SK-N-SH treated with all-trans-retinoic acid at 6 μM for 48 hours (cell line): ENCODE data around the gene SLC17A9.
A peak's percentile ranks its signal among the peaks of the same experiment; 100 is the strongest.

Source experiments
- ATAC-seq: fragments of 200-7000 bp; cut with Tn5 transposase; 3 replicates; pipeline ENCODE4 v1.9.1; 2020; ENCODE audit warnings: mild to moderate bottlenecking, moderate library complexity
- ARNTL ChIP-seq: fragments of 450-650 bp; formaldehyde crosslinking; IDR thresholded peaks from 2 replicates; pipeline ENCODE4 v1.5.0; 2020; ENCODE audit warnings: low read depth, mild to moderate bottlenecking, moderate library complexity, borderline replicate concordance
- BACH2 ChIP-seq: fragments of 250-450 bp; sonication (Bioruptor Pico); IDR thresholded peaks from 2 replicates; pipeline ENCODE4 v1.9.0; 2021; ENCODE audit warnings: mild to moderate bottlenecking, borderline replicate concordance
- CREB5 ChIP-seq: fragments of 250-450 bp; sonication (Bioruptor Pico); IDR thresholded peaks from 2 replicates; pipeline ENCODE4 v1.5.1; 2020; ENCODE audit warnings: low read depth, mild to moderate bottlenecking, moderate library complexity
- ESRRG ChIP-seq: fragments of 250-450 bp; sonication (Bioruptor Pico); IDR thresholded peaks from 2 replicates; pipeline ENCODE4 v1.6.1; 2021; ENCODE audit warnings: mild to moderate bottlenecking
- GLIS3 ChIP-seq: fragments of 250-450 bp; sonication (Bioruptor Pico); IDR thresholded peaks from 2 replicates; pipeline ENCODE4 v1.5.0; 2020; ENCODE audit warnings: mild to moderate bottlenecking, moderate library complexity
- OSR1 ChIP-seq: fragments of 250-450 bp; sonication (Bioruptor Pico); IDR thresholded peaks from 2 replicates; pipeline ENCODE4 v1.8.0; 2022; ENCODE audit warnings: moderate library complexity, mild to moderate bottlenecking, inconsistent platforms
- PATZ1 ChIP-seq: fragments of 250-450 bp; sonication (Bioruptor Pico); IDR thresholded peaks from 2 replicates; pipeline ENCODE4 v1.8.0; 2020; ENCODE audit warnings: mild to moderate bottlenecking, moderate library complexity, borderline replicate concordance
- PPARA ChIP-seq: fragments of 250-450 bp; sonication (Bioruptor Pico); IDR thresholded peaks from 2 replicates; pipeline ENCODE4 v1.5.0; 2020; ENCODE audit warnings: mild to moderate bottlenecking, borderline replicate concordance
- RARB ChIP-seq: fragments of 250-450 bp; sonication (Bioruptor Pico); IDR thresholded peaks from 2 replicates; pipeline ENCODE4 v1.8.0; 2021; ENCODE audit warnings: mild to moderate bottlenecking, moderate library complexity
- SNAI2 ChIP-seq: fragments of 250-450 bp; sonication (Bioruptor Pico); IDR thresholded peaks from 2 replicates; pipeline ENCODE4 v1.5.0; 2020; ENCODE audit warnings: mild to moderate bottlenecking, moderate library complexity
- TCF4 ChIP-seq: fragments of 250-450 bp; sonication (Bioruptor Pico); IDR thresholded peaks from 2 replicates; pipeline ENCODE4 v1.8.0; 2021; ENCODE audit warnings: mild to moderate bottlenecking, moderate library complexity, borderline replicate concordance
- TSHZ2 ChIP-seq: fragments of 250-450 bp; sonication (Bioruptor Pico); IDR thresholded peaks from 2 replicates; pipeline ENCODE4 v1.5.0; 2020; ENCODE audit warnings: mild to moderate bottlenecking, moderate library complexity
- ZFP3 ChIP-seq: fragments of 250-450 bp; sonication (Bioruptor Pico); IDR thresholded peaks from 2 replicates; pipeline ENCODE4 v1.5.0; 2020; ENCODE audit warnings: mild to moderate bottlenecking, moderate library complexity
- ZFP30 ChIP-seq: fragments of 450-650 bp; formaldehyde crosslinking; IDR thresholded peaks from 2 replicates; pipeline ENCODE4 v1.5.0; 2022; ENCODE audit warnings: mild to moderate bottlenecking, moderate library complexity
- ZNF565 ChIP-seq: fragments of 450-650 bp; formaldehyde crosslinking; conservative IDR thresholded peaks from 2 replicates; pipeline ENCODE4 v1.5.0; 2020; ENCODE audit warnings: low read depth, mild to moderate bottlenecking, moderate library complexity
- ZNF70 ChIP-seq: fragments of 450-650 bp; formaldehyde crosslinking; IDR thresholded peaks from 2 replicates; pipeline ENCODE4 v1.5.0; 2020; ENCODE audit warnings: mild to moderate bottlenecking, moderate library complexity
- ZNF8 ChIP-seq: fragments of 450-650 bp; formaldehyde crosslinking; IDR thresholded peaks from 2 replicates; pipeline ENCODE4 v1.5.0; 2020; ENCODE audit warnings: mild to moderate bottlenecking, moderate library complexity

Gene SLC17A9

GRCh38 chr20:63007360-63007645 is 54.8 kb downstream of the SLC17A9 start:
- ATAC-seq = no peak
- TF ChIP-seq ZNF70 (no peak), RARB (CRISPR knock-in tag) (no peak), ARNTL (CRISPR knock-in tag) (no peak), ZFP30 (CRISPR knock-in tag) (no peak), BACH2 (no peak)
- TF ChIP-seq, all 23 proteins: peak for 0

- 0 out of 3 replicates have a peak, but pooled peaks have one; percentile 5 for ATAC-seq
- no peak for TF ChIP-seq ESRRG (CRISPR knock-in tag)
- TF ChIP-seq BACH2 = no peak
- TF ChIP-seq, all 23 proteins: peak for 0
These were observed 55.4 kb downstream of the SLC17A9 start for GRCh38 chr20:63007646-63008488.

- TF ChIP-seq PATZ1 (CRISPR knock-in tag) (no peak), ARNTL (CRISPR knock-in tag) (no peak), SNAI2 (CRISPR knock-in tag) (no peak), TCF4 (no peak), BACH2 (no peak)
- ATAC-seq = peak; percentile 18
These were observed 56.1 kb downstream of the SLC17A9 start for GRCh38 chr20:63008541-63009044.

GRCh38 chr20:63009045-63009961 is 56.8 kb downstream of the SLC17A9 start:
- ATAC-seq = peak; percentile 90
- TF ChIP-seq PPARA (CRISPR knock-in tag) (no peak), CREB5 (no peak), PATZ1 (CRISPR knock-in tag) (no peak), ESRRG (CRISPR knock-in tag) (no peak), ZNF565 (CRISPR knock-in tag) (no peak), ZNF70 (no peak), GLIS3 (no peak), TSHZ2 (CRISPR knock-in tag) (no peak)

- ATAC-seq = no peak; the same call in 2 of the 3 replicates
- TF ChIP-seq CREB5 = no peak
- no peak for TF ChIP-seq ZNF8 (CRISPR knock-in tag)
- TF ChIP-seq TCF4 = no peak
- no peak for TF ChIP-seq PPARA (CRISPR knock-in tag)
- no peak for TF ChIP-seq PATZ1 (CRISPR knock-in tag)
- TF ChIP-seq ZFP3 = no peak
- TF ChIP-seq BACH2 = no peak
- TF ChIP-seq RARB (CRISPR knock-in tag) = no peak
- no peak for TF ChIP-seq OSR1 (CRISPR knock-in tag)
These were observed 57.7 kb downstream of the SLC17A9 start for GRCh38 chr20:63009988-63010769.
